Transverse colon (tissue), 1 donor: Measurements from ENCODE around the gene HMCN2.

Experiments used
- EP300 ChIP-seq: sonication (generic); formaldehyde crosslinking; IDR thresholded peaks from one replicate; pipeline ENCODE4 v1.6.1; 2017; ENCODE audit warnings: antibody characterized with exemption, low read depth
- POLR2A ChIP-seq: fragments of 450-650 bp; IDR thresholded peaks from one replicate; pipeline ENCODE4 v1.6.1; 2016; ENCODE audit warnings: antibody characterized with exemption, mild to moderate bottlenecking, moderate library complexity

DNA sequence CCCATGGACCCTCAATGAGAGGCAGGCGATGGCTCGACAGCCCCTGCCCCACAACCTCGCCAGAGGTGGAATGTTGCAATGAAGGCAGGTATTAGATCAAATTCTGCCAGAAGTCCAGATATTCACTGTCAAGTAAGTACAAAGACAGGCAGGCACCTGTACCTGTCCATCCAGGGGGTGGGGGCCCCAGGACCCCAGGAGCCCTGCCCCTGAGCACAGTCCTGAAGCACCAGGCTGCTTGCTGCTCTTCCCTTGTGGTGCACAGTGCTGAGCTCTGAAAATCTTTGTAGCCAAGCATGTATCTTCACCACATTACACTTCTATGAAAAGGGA is 26.2 kb upstream of the HMCN2 start:
- TF ChIP-seq POLR2A = no peak
- no peak for TF ChIP-seq EP300
